Activated CD8-positive, alpha-beta T cell treated with anti-CD3 and anti-CD28 coated beads, Interleukin-2, amount 10 ng/mL, durations not matched to agents 7 days and 5 days (primary cell): ENCODE results near the gene ZRSR2. TPM values are rescaled to one million over a fixed set of nuclear protein-coding genes. Genes with fewer than 3 reads are reported as not detected.

Experiments used
- ATAC-seq: fragments of 150-1000 bp; cut with Tn5 transposase; one replicate; pipeline ENCODE4 v1.10.0; 2021; ENCODE audit warnings: moderate library complexity
- CTCF ChIA-PET: fragments of 350-600 bp; sonication (Branson Sonifier 250); formaldehyde crosslinking; loops from one replicate; lab custom pipeline; 2021; ENCODE audit warnings: antibody characterized with exemption; lab: Charles Lee
- POLR2A ChIA-PET: fragments of 350-600 bp; sonication (Branson Sonifier 250); formaldehyde crosslinking; loops from one replicate; lab custom pipeline; 2021; ENCODE audit warnings: antibody characterized with exemption; lab: Charles Lee
- DNase-seq: peaks from one replicate; pipeline ENCODE4 v3.0.0-alpha.2; 2020
- H3K27ac Mint-ChIP-seq: one replicate; pipeline ENCODE4 v1.8.0; 2021; ENCODE audit warnings: mild to moderate bottlenecking, mixed read lengths
- H3K27me3 Mint-ChIP-seq: one replicate; pipeline ENCODE4 v1.8.0; 2021; ENCODE audit warnings: low read depth, mixed read lengths
- H3K36me3 Mint-ChIP-seq: one replicate; pipeline ENCODE4 v1.8.0; 2021; ENCODE audit warnings: low read depth, mixed read lengths
- H3K4me1 Mint-ChIP-seq: one replicate; pipeline ENCODE4 v1.8.0; 2021; ENCODE audit warnings: low read depth, mixed read lengths
- H3K4me3 Mint-ChIP-seq: one replicate; pipeline ENCODE4 v1.8.0; 2021; ENCODE audit warnings: mild to moderate bottlenecking, mixed read lengths
- H3K9me3 Mint-ChIP-seq: one replicate; pipeline ENCODE4 v1.8.0; 2022; ENCODE audit warnings: mixed read lengths; ENCODE audit not compliant: insufficient read depth
- total RNA-seq, 2 experiments: library from RNA; stranded (reverse); gene quantifications; one replicate each; pipeline ENCODE4 v1.2.3, GENCODE V29; 2021

ZRSR2 gene
- total RNA-seq, 2 experiments from 2014 or later, result 15.9 to 16.0 TPM

- DNase-seq, result no peak
- Mint-ChIP-seq H3K36me3 (peaks cover 39% of the 10 kb centered on the region), H3K27me3 (no peaks in the 10 kb centered on the region)
These were observed 18.0 kb downstream of the ZRSR2 start for GRCh38 chrX:15808254-15808653.

GRCh38 chrX:15812192-15812938 lies 22.1 kb downstream of the ZRSR2 start:
- Mint-ChIP-seq H3K27ac (no peak overlapping the region), H3K4me3 (no peak overlapping the region), H3K27me3 (no peaks in the 10 kb centered on the region), H3K4me1 (peaks cover 46% of the 10 kb centered on the region), H3K9me3 (no peaks in the 10 kb centered on the region), H3K36me3 (peaks cover 44% of the 10 kb centered on the region)
- ATAC-seq, result no peak
- ChIA-PET CTCF (no interaction called here), POLR2A (no interaction called here)
- no peak for DNase-seq

More at GRCh38 chrX:15808254-15808653, 18.0 kb downstream of the ZRSR2 start:
- ChIA-PET CTCF (interaction anchor here (1.3 kb wide), 2 partner anchors 8 to 19 kb away, joined by 3 read pairs; no protein-coding TSS in a partner anchor), POLR2A (no interaction called here)
- Mint-ChIP-seq H3K4me1 (peaks cover 11% of the 10 kb centered on the region), H3K27ac (no peak overlapping the region), H3K4me3 (no peak overlapping the region), H3K9me3 (no peaks in the 10 kb centered on the region)
- no peak for ATAC-seq

- ChIA-PET POLR2A (no interaction called here), CTCF (no interaction called here)
- Mint-ChIP-seq H3K36me3 (peaks cover 48% of the 10 kb centered on the region), H3K4me3 (no peak overlapping the region), H3K9me3 (no peaks in the 10 kb centered on the region), H3K4me1 (peaks cover 52% of the 10 kb centered on the region), H3K27me3 (no peaks in the 10 kb centered on the region), H3K27ac (no peak overlapping the region)
- ATAC-seq, result no peak
- no peak for DNase-seq
These were observed 23.1 kb downstream of the ZRSR2 start for GRCh38 chrX:15813416-15813815.

- Mint-ChIP-seq H3K36me3 (peaks cover 45% of the 10 kb centered on the region), H3K9me3 (no peaks in the 10 kb centered on the region), H3K27me3 (no peaks in the 10 kb centered on the region), H3K4me3 (no peak overlapping the region), H3K4me1 (peaks cover 53% of the 10 kb centered on the region), H3K27ac (peak overlapping the region; percentile 66)
- POLR2A ChIA-PET, result no interaction called here
- ATAC-seq, result no peak
- CTCF ChIA-PET, result no interaction called here
- no peak for DNase-seq
These were observed 24.6 kb downstream of the ZRSR2 start for GRCh38 chrX:15814771-15815365.

GRCh38 chrX:15815779-15816437 lies 25.6 kb downstream of the ZRSR2 start:
- Mint-ChIP-seq H3K4me3 (no peak overlapping the region), H3K4me1 (peaks cover 60% of the 10 kb centered on the region), H3K27me3 (no peaks in the 10 kb centered on the region), H3K9me3 (no peaks in the 10 kb centered on the region), H3K27ac (peak overlapping the region; percentile 57), H3K36me3 (peaks cover 49% of the 10 kb centered on the region)
- peak; percentile 45 for DNase-seq
- ChIA-PET CTCF (interaction anchor here (0.6 to 2.0 kb wide), 5 partner anchors 8 to 39 kb away, joined by 3 to 10 read pairs (median 4); partner anchors contain the start of genes AP1S2 and ZRSR2), POLR2A (interaction anchor here (1.0 to 1.1 kb wide), 3 partner anchors 25 to 78 kb away, joined by 4 to 7 read pairs (median 5); partner anchors contain the start of genes AP1S2 and CA5B)
- peak; percentile 64 for ATAC-seq

GRCh38 chrX:15816438-15816809 lies 26.1 kb downstream of the ZRSR2 start:
- ATAC-seq (no peak), DNase-seq (no peak)
- ChIA-PET POLR2A (interaction anchor here (1.0 to 1.1 kb wide), 3 partner anchors 26 to 78 kb away, joined by 4 to 7 read pairs (median 5); partner anchors contain the start of genes AP1S2 and CA5B), CTCF (interaction anchor here (0.6 to 2.0 kb wide), 5 partner anchors 9 to 39 kb away, joined by 3 to 10 read pairs (median 4); partner anchors contain the start of genes AP1S2 and ZRSR2)
- no peaks in the 10 kb centered on the region for H3K27me3 Mint-ChIP-seq
- H3K27ac Mint-ChIP-seq, result peak overlapping the region; percentile 57
- H3K4me3 Mint-ChIP-seq, result no peak overlapping the region
- peaks cover 52% of the 10 kb centered on the region for H3K36me3 Mint-ChIP-seq
- no peaks in the 10 kb centered on the region for H3K9me3 Mint-ChIP-seq
- H3K4me1 Mint-ChIP-seq, result peaks cover 60% of the 10 kb centered on the region

GRCh38 chrX:15816886-15817285 lies 26.6 kb downstream of the ZRSR2 start:
- Mint-ChIP-seq H3K9me3 (no peaks in the 10 kb centered on the region), H3K27me3 (no peaks in the 10 kb centered on the region), H3K4me1 (peaks cover 60% of the 10 kb centered on the region), H3K27ac (peak overlapping the region; percentile 89), H3K4me3 (peak overlapping the region; percentile 38), H3K36me3 (peaks cover 54% of the 10 kb centered on the region)
- peak; percentile 71 for DNase-seq
- ChIA-PET CTCF (interaction anchor here (0.9 to 2.0 kb wide), 4 partner anchors 11 to 38 kb away, joined by 3 to 10 read pairs (median 5); partner anchors contain the start of genes AP1S2 and ZRSR2), POLR2A (no interaction called here)
- peak; percentile 76 for ATAC-seq

GRCh38 chrX:15820106-15821073 lies 30.1 kb downstream of the ZRSR2 start:
- no peak overlapping the region for H3K27ac Mint-ChIP-seq
- DNase-seq, result no peak
- peaks cover 30% of the 10 kb centered on the region for H3K4me1 Mint-ChIP-seq
- H3K4me3 Mint-ChIP-seq, result no peak overlapping the region
- CTCF ChIA-PET, result no interaction called here
- POLR2A ChIA-PET, result interaction anchor here (1.0 to 1.4 kb wide), 2 partner anchors 30 to 35 kb away, joined by 3 to 6 read pairs; partner anchors contain the start of gene ZRSR2
- peaks cover 45% of the 10 kb centered on the region for H3K36me3 Mint-ChIP-seq
- ATAC-seq, result no peak
- no peaks in the 10 kb centered on the region for H3K27me3 Mint-ChIP-seq
- H3K9me3 Mint-ChIP-seq, result no peaks in the 10 kb centered on the region

GRCh38 chrX:15822922-15823321 lies 32.6 kb downstream of the ZRSR2 start:
- Mint-ChIP-seq H3K36me3 (peaks cover 41% of the 10 kb centered on the region), H3K9me3 (no peaks in the 10 kb centered on the region), H3K27ac (no peak overlapping the region), H3K27me3 (no peaks in the 10 kb centered on the region), H3K4me3 (no peak overlapping the region), H3K4me1 (peaks cover 10% of the 10 kb centered on the region)
- POLR2A ChIA-PET, result no interaction called here
- no peak for DNase-seq
- ATAC-seq, result no peak
- CTCF ChIA-PET, result no interaction called here

GRCh38 chrX:15825936-15826335 lies 35.7 kb downstream of the ZRSR2 start:
- H3K27me3 Mint-ChIP-seq, result no peaks in the 10 kb centered on the region
- peaks cover 29% of the 10 kb centered on the region for H3K36me3 Mint-ChIP-seq
- ChIA-PET POLR2A (no interaction called here), CTCF (no interaction called here)
- no peaks in the 10 kb centered on the region for H3K9me3 Mint-ChIP-seq
- no peak for DNase-seq
- no peak overlapping the region for H3K27ac Mint-ChIP-seq
- no peaks in the 10 kb centered on the region for H3K4me1 Mint-ChIP-seq
- no peak overlapping the region for H3K4me3 Mint-ChIP-seq
- ATAC-seq, result no peak

- ATAC-seq (no peak), DNase-seq (no peak)
- ChIA-PET POLR2A (no interaction called here), CTCF (interaction anchor here (1.5 kb wide), 1 partner anchor 19 kb away, joined by 4 read pairs; no protein-coding TSS in a partner anchor)
- no peaks in the 10 kb centered on the region for H3K27me3 Mint-ChIP-seq
- no peak overlapping the region for H3K27ac Mint-ChIP-seq
- H3K4me1 Mint-ChIP-seq, result no peaks in the 10 kb centered on the region
- H3K9me3 Mint-ChIP-seq, result no peaks in the 10 kb centered on the region
- H3K4me3 Mint-ChIP-seq, result no peak overlapping the region
- H3K36me3 Mint-ChIP-seq, result peaks cover 14% of the 10 kb centered on the region
These were observed 38.9 kb downstream of the ZRSR2 start for GRCh38 chrX:15829217-15829616.
